ENCODE data around the gene INTS1.

INTS1 gene, protein sequence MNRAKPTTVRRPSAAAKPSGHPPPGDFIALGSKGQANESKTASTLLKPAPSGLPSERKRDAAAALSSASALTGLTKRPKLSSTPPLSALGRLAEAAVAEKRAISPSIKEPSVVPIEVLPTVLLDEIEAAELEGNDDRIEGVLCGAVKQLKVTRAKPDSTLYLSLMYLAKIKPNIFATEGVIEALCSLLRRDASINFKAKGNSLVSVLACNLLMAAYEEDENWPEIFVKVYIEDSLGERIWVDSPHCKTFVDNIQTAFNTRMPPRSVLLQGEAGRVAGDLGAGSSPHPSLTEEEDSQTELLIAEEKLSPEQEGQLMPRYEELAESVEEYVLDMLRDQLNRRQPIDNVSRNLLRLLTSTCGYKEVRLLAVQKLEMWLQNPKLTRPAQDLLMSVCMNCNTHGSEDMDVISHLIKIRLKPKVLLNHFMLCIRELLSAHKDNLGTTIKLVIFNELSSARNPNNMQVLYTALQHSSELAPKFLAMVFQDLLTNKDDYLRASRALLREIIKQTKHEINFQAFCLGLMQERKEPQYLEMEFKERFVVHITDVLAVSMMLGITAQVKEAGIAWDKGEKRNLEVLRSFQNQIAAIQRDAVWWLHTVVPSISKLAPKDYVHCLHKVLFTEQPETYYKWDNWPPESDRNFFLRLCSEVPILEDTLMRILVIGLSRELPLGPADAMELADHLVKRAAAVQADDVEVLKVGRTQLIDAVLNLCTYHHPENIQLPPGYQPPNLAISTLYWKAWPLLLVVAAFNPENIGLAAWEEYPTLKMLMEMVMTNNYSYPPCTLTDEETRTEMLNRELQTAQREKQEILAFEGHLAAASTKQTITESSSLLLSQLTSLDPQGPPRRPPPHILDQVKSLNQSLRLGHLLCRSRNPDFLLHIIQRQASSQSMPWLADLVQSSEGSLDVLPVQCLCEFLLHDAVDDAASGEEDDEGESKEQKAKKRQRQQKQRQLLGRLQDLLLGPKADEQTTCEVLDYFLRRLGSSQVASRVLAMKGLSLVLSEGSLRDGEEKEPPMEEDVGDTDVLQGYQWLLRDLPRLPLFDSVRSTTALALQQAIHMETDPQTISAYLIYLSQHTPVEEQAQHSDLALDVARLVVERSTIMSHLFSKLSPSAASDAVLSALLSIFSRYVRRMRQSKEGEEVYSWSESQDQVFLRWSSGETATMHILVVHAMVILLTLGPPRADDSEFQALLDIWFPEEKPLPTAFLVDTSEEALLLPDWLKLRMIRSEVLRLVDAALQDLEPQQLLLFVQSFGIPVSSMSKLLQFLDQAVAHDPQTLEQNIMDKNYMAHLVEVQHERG (N-terminal part only)

DNA sequence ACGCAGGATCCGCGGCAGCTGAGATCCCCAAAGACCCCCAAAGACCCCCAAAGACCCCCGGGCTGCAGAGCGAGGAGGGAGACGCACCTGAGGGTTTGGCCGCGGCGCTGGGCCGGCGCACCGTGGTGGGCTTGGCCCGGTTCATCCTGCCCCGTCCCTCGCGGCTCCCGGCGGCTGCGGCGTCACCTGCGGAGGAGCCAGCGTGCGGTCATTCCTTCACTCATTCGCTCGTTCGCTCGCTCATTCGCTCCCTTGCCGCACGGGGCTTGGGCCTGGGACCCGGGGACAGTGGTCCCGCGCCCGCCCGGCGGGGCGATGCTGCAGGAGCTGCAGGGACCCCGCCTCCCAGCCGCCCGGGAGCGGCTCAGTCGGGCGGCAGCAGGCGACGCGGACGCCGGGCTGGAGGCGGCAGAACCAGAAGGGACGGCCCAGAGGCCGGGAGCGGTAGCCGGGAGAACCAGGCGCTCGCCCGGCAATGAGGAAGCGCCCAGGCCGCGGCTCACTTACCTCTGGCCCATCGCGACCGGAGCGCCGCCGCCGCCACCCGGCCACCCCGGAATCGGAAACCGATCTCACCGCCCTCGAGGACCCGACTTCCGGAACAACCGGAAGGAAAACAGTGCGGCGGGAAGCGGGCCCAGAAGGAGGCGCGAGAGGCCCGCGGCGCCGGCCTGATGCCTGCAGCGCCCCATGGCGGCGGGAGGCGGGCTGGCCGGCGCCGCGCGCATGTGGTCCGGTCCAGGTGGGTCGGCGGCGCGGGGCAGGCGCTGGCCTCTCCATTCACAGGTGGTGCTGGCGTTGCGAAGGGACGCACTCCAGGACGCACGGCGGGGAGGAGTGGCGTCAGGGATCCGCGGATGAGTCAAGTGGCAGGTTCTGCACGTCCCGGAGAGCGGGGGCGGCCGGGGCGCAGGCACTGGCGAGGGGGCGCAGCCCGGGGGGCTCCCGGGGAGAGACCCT, at the start of gene INTS1:
INTS1 (minus strand) TSS at position 574 of the 960 bp plus-strand sequence; CDS start at position 145, 429 bp downstream.
- DNase-seq = peak; percentile 87 to 92

DNA sequence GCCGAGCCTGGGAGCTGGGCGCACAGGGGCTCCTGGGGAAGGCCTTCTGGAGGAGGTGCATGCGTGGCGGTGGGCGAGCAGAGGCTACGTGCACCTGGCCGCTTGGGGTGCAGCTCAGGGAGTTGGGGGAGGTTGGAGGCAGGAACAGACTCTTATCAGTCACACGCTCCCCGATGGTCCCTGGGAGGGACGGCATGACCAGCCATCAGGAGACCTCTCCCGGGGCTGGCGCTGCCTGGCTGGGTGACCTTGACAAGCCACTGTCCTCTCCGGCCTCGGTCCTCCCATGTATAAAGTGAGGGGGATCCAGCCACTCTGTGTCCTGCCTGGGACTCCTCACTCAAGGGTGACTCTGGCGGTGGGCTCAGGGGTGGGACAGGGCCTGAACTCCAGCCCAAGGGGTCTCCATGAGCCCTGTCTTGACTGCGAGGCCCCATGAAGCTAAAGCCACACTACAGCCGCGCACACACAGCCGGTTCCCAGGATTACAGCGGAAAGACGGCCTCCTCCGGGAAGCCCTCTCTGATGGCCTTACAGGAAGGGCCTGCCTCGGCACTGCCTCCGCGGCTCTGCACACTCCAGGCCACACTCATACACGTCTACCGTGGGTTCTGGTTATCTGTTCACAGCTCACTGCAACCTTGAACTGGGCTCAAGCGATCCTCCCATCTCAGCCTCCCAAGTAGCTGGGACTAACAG, 49.5 kb upstream of the INTS1 start:
- no peak for DNase-seq

DNA sequence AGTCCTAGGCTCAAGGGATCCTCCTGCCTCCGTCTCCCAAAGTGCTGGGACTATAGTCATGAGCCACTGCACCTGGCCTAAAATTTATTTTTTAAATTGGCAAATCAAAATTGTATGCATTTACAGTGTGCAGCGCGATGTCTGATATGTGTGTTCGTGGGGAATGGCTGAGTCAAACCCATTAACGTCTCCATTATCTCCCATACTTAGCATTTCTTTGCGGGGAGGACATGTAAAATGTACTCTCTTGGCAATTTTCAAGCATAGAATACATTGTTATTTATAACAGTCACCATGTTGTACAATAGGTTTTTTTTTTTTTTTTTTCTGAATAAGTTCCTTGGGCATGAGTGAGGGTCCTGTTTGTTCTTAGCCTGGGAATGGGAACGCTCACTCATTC, 48.0 kb upstream of the INTS1 start:
- DNase-seq = no peak

DNA sequence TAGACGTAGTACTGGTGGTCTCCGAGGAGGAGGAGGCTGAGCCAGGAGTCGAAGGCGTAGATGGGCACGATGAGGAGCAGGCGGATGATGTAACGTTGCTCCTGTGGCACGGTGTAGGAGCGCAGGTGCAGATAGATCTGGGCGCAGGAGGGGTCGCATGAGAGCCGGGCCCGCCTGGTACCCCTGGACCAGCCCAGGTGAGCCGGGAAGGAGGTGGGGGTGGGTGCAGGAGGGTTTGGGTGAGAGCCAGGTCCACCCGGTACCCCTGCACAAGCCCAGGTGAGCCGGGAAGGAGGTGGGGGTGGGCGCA, 46.6 kb upstream of the INTS1 start:
- no peak for DNase-seq

DNA sequence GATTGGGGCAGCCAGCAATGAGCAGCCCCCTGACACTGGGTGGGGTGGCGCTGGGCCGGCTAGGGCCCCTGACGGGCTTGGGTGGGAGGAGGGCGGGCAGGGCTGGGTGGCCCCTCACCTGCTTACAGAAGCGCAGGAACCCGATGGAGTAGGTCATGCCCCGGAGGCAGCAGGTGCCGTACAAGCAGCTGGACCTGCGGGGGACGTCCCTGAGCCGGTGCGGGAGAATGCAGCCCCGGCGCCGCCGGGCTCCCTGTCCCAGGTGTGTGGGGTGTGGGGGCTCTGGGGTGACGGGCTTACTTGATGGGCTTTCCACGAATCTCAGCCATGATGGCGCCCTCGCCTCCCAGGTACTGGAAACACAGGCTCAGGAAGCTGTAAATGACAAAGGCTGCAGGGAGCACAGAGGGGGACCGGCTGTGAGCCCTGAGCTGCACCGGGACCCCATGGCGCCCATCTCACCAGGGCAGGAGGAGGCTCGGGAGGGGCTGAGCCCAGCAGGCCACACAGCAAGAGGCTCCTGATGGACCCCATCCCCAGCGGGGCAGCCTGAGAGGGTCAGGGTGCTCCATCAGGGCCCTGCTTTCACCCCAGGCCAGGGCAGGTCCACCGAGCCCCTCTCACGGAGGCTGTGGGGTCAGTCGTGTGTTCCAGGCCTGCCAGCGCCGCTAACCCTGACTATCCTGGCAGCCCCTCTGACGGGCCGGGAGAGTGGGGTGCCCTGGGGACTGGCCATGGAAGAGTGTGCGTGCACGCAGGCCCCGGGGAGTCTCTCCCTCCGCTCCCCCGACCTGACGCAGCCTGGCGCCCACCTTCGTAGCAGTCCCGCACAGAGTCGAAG, 46.0 kb upstream of the INTS1 start:
- DNase-seq = no peak

DNA sequence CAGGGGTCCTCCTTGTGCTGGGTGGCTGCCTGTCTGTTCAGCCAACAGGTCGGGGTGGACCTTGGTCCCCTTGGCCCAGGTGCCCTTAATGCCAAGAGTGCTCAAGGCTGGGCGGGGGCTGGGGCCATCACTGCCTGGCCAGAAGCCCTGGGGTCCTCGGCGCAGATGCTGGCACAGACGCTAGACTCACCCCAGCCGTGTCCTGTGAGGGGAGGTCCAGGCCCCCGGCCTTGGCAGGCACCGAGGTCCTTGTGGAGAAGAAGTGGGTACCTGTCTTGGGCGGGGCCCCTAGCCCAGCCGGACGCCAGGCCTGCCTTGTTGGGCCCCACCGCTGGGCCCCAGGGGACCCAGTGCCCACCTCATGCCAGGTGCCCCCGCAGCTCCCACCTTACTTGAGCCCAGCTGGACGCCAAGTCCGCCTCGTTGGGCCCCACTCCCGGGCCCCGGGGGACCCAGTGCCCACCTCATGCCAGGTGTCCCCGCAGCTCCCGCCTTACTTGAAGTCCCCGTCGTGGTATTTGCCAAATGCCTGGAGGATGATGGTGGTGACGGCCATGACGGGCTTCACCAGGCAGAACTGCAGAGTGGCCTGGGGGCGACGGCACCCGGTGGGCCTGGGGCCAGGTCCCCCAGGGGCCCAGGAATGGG, 45.3 kb upstream of the INTS1 start:
- DNase-seq = no peak

DNA sequence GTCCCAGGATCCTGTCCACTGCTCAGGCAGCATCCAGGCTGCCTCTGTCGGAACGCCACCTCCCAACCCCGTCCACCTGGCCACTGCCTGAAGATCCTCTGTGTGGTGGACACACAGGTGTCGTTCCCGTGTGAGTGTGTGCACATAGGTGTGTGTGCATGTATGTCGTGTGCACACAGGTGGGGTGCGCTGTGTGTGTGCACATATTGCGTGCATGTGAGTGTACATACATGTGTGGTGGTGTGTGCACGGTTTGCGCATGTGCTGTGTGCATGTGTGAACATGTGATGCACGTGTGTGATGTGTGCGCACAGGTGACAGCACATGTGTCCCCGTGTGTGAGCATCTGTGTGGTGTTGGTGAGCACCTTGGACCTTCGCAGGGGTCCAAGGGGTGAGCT, 44.8 kb upstream of the INTS1 start:
- DNase-seq = no peak

DNA sequence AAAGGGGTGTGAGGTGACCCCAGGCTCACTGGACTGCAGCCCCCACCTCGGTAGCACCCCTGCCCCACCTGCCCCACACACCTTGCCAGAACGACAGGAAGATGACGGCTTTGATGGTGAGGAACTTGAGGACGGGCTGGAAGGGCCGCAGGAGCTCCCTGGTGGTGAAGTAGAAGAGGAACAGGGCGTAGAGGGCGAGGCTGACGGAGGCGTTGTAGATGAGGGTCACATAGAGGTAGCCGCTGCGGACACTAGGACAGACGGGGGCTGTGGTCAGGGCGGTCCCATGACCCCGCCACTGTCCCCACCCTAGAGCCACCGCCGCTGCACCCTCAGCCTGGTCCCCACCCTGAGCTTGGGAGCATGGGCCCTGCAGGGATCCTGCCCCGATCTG, 44.2 kb upstream of the INTS1 start:
- no peak for DNase-seq

DNA sequence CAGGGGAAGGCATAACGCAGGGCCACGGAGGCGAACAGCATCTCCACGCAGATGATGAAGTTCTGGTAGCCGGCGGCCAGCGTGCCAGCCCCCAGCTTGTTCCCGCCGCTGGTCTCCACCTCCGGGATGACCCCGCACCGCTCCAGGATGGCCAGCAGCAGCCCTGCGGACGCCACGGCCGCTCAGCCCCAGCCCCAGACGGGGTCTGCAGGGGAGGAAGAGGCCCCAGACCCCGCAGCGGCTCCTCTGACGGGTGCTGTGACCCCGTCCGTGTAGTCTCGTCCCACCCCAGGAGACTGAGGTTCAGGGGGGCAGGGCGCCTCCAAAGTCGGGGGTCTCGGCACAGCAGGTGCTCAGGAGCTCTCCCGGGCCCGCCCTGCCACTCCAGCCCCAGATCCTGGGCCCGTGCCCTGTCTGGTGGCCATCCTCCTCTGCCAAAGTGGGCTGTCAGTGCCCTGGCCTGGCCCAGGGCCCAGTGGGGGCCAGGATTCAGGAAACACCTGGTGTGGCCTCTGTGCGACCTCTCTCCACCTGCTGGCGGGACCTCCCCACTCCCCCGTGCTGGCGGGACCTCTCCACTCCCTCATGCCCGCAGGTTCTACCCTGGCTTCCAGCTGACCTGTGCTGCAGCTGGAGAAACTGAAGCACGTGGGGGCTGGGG, 43.7 kb upstream of the INTS1 start:
- DNase-seq = no peak

DNA sequence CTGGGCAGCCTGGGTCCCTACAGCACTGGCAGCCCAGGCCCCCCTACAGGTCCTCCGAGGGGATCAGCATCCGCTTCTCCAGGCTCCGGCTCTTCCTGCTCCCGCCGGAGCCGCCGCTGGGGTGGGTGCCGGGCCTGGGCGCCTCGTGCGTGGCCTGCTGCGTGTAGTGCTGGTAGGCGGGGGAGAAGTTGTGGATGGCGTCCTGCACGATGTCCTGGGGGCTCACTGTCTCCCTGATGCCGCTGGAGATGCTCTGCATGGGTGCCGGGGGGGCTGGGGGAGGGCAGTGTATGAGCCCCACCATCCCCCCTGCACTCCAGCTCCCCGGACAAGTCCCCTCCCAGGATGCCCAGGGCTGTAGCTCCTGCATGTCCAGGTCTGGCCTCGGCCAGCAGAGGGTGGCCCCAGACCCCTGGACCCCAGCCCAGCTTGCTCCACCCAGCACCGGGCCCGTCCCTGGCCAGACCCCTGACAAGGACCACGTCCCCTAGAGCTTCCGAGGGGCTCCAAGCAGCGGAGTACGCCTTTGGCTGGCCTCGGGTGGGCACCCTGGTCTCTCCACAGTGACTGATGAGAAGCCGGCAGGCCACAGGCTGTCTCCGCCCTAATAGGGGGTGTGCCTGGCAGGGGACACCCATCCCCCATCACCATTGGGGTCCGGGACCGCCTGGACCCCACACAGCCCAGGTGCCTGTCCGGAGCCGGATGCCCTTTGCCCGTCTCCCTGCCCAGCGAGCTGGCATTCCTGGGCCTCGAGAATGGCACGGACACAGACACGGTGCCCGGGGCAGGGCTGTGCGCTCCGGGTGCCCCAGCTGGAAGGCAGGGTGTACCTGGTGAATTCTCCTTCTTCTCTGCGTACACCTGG, 43.0 kb upstream of the INTS1 start:
- no peak for DNase-seq

DNA sequence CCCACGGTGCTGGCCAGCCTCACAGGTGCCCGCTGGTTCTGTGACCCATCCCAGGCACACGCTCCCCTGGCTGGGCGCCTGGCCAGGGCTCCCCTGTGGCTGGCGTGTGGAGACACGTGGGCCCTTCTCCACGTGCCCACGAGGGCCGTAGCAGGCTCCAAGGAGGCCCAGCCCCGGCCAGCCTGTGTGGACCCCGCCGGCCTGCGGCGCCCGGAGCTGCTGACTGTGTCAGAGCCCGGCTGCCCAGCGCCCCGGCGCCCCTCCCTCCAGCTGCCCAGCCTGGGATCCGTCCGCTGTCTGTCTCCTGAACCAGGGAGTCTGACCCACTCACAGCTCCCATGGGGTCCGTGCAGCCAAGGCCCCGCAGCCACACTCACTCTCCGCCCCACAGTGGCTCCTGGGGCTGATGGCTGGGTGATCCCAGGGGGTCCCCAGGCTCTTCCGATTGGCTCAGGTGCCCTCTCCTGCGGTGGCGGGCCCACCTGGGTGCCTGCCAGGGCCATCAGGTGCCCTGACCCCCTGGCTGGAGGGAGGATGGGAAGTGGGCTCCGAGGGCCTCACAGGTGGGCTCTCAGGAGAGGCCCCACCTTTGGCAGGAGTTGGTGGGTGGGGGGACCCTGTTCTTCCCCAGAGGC, 42.2 kb upstream of the INTS1 start:
- DNase-seq = no peak

DNA sequence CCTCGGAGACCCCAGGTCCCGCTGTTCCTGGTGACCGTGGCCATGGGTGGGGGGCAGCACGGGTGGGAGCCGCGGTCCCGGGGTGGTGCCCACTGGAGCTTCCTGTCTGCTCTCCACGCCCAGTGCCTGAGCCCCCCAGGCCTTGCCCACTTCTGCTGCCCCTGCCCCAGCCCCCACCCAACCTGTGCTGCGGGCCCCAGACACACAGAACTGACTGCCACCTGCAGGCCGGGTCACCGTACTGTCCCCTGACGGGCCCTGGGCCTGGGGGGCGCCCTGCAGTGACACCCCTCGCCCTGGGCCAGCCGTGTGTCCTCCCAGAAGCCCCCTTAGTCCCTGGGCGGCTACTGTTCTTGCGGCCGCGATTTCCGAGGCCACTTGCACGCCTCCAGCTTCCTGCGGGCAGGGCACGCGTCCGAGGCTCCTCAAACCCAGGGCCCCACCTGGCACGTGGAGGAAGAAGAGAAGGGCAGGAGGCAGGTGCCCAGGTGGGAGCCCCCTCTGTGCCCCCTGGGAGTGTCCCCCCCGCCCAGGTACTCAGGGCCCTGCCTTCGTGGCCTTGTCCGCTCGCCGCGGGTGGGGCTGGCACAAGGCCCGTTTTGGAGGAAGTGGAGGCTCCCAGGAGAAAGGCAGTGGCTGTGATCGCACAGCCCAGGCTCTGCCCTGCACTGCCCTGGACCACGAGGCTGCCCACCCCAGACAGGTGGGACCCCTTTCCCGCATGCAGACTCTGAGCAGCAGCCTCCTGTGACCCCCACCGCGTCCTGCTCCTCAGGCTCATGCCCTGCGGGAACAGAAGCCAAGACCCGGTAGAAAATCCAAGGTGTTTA, 41.4 kb upstream of the INTS1 start:
- DNase-seq = no peak

DNA sequence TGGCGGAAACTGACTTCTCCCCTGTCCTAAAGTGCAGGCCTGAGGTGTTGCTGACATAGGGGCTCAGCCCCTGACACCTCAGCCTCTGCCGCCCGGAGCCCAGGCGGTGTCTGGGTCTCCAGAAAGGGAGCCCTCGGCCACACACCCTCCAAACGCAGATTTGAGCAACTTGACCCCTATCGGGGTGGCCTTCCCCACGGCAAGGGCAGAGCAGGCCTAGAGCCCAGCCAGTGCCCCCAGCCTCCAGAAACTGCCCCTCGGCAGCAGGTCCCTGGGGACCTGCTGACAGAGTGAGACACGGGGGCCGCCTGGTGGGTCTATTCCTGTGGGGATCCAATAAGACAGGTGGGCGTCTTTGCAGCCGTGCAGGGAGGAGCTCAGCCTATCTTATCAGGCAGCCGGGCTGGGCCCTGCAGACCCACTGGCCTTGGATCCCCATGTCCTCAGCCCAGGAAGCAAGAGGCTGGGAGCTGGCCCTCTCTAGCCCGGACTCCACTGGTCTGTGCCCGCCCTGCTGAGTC, 40.8 kb upstream of the INTS1 start:
- DNase-seq = no peak

DNA sequence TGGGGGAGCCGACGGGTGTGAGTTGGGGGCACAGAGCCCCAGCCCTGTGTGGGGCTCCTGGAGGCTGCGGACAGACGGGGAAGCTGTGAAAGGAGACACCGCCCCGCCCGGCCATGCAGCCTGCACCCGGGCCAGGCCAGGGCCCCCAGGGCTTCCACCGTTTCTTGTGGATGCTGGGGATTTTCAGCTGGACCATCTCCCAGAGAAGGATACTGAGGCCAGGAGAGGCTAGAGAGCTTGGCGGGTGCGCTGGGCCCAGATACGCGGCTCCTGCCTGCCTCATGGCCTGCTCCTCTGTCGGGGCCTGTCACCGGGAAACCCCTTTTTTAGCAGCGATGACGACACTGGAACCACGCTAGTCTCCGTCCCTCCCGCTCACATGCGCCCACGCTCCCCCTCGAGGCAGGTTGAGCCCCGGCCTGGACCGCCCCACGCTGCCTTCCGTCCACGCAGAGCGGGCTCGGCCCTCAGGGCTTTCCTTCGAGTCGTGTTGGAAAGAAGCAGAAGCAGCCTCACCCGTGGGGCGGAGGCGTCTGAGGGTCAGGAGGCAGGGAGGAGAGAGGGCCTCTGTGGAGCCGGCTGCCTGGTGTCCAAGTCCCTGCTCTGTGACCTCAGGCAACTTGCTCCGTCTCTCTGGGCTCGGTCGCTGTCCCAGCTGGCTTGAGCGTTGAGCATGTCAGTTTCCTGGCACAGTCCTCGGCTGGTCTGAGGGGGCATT, 40.1 kb upstream of the INTS1 start:
- no peak for DNase-seq

DNA sequence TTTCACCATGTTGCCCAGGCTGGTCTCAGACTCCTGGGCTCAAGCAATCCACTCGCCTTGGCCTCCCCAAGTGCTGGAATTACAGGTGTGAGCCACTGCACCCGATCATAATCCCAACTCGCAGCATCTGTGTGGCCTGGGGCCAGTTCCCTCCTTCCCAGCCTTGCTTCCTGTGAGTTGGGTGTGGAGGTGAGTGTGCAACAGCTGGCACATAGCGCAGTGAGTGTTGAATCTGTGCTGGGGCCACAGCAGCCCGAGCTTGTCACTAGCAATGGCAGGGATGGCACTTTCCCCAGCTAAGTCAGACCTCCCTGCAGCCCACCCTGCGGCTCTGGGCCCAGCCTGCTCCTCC, 39.6 kb upstream of the INTS1 start:
- DNase-seq = no peak

All from CD4-positive, alpha-beta T cell treated with Interferon alpha-2 for 1 hour (primary cell).